DND-41 (cell line): ENCODE data around the gene FBXL14.

Experiments used
- ATAC-seq: fragments of 200-7000 bp; cut with Tn5 transposase; 3 replicates; pipeline ENCODE4 v1.9.1; 2021; ENCODE audit warnings: low read depth; ENCODE audit not compliant: insufficient read depth
- DNase-seq: peaks from one replicate; pipeline ENCODE4 v3.0.0-alpha.2; 2020
- H2AFZ ChIP-seq: 2 replicates; pipeline ENCODE4 v1.6.0; 2012; ENCODE audit warnings: low read depth, low read length
- H3K27ac ChIP-seq: 2 replicates; pipeline ENCODE4 v1.5.1; 2012; ENCODE audit warnings: low read length, inconsistent platforms
- H3K27me3 ChIP-seq: fragments of 200-600 bp; sonication (generic); 2 replicates; pipeline ENCODE4 v1.6.0; 2012; ENCODE audit warnings: low read length, mild to moderate bottlenecking, inconsistent platforms; ENCODE audit not compliant: insufficient read depth, poor library complexity
- H3K36me3 ChIP-seq: 2 replicates; pipeline ENCODE4 v1.5.1; 2012; ENCODE audit warnings: low read length, inconsistent platforms; ENCODE audit not compliant: insufficient read depth
- H3K4me1 ChIP-seq: 2 replicates; pipeline ENCODE4 v1.5.1; 2012; ENCODE audit warnings: mild to moderate bottlenecking, low read length; ENCODE audit not compliant: insufficient read depth
- H3K4me2 ChIP-seq: 2 replicates; pipeline ENCODE4 v1.6.0; 2012; ENCODE audit warnings: mild to moderate bottlenecking, moderate library complexity, low read length, inconsistent platforms; ENCODE audit not compliant: insufficient read depth
- H3K4me3 ChIP-seq, 2 experiments: fragments of 200-600 bp in 1 of 2; shearing (Covaris generic) in 1 of 2; 2 replicates each; pipeline ENCODE4 v1.5.1; 2012 to 2016; ENCODE audit warnings: inconsistent platforms in 2 of 2, low read length in 2 of 2, mild to moderate bottlenecking in 2 of 2, low read depth in 1 of 2, moderate library complexity in 1 of 2
- H3K79me2 ChIP-seq: 2 replicates; pipeline ENCODE4 v1.6.0; 2012; ENCODE audit warnings: low read length, inconsistent platforms; ENCODE audit not compliant: insufficient read depth
- H3K9ac ChIP-seq: 2 replicates; pipeline ENCODE4 v1.6.0; 2012; ENCODE audit warnings: low read depth, mild to moderate bottlenecking, inconsistent platforms, low read length, moderate library complexity
- H3K9me3 ChIP-seq: 2 replicates; pipeline ENCODE4 v1.5.1; 2012; ENCODE audit warnings: low read length, moderate library complexity, mild to moderate bottlenecking, inconsistent platforms; ENCODE audit not compliant: insufficient read depth, severe bottlenecking
- H4K20me1 ChIP-seq: 2 replicates; pipeline ENCODE4 v1.6.0; 2012; ENCODE audit warnings: low read length; ENCODE audit not compliant: insufficient read depth
- EZH2 ChIP-seq: IDR thresholded peaks from 3 replicates; pipeline ENCODE4 v1.6.1; 2012; ENCODE audit warnings: borderline replicate concordance, low read depth, mild to moderate bottlenecking, moderate library complexity, low read length, inconsistent platforms; ENCODE audit not compliant: severe bottlenecking
- TF ChIP-seq, protein P1 (sequence below): IDR thresholded peaks from 2 replicates; pipeline ENCODE4 v1.5.1; 2012; ENCODE audit warnings: borderline replicate concordance, low read length, moderate library complexity, mild to moderate bottlenecking; ENCODE audit not compliant: poor library complexity, severe bottlenecking; ENCODE audit errors: extremely low read depth

FBXL14 gene

DNA sequence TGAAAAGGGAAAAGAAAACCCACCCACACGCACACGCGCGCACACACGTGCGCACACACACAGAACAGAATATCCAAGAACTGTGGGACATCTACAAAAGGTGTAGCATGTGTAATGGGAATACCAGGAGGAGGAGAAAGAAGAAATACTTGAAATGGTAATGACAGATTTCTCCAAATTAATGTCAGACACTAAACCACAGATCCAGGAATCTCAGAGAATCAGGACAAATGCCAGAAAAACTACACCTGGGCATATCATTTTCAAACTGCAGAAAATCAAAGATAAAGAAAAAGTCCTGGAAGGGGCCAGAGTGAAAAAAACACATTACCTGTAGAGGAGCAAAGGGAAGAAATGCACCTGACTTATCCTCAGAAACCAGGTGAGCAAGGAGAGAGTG lies 26.5 kb downstream of the FBXL14 start:
- peaks cover 7% of the 10 kb centered on the region for H3K27me3 ChIP-seq
- H3K4me2 ChIP-seq, result no peak overlapping the region
- no peaks in the 10 kb centered on the region for H3K79me2 ChIP-seq
- H2AFZ ChIP-seq, result no peak overlapping the region
- H3K27ac ChIP-seq, result no peak overlapping the region
- ATAC-seq (no peak), DNase-seq (no peak)
- no peaks in the 10 kb centered on the region for H3K9me3 ChIP-seq
- H4K20me1 ChIP-seq, result no peaks in the 10 kb centered on the region
- H3K9ac ChIP-seq, result no peak overlapping the region
- no peak overlapping the region for H3K4me3 ChIP-seq
- no peaks in the 10 kb centered on the region for H3K4me1 ChIP-seq
- no peak for TF ChIP-seq EZH2
- TF ChIP-seq, protein P1, sequence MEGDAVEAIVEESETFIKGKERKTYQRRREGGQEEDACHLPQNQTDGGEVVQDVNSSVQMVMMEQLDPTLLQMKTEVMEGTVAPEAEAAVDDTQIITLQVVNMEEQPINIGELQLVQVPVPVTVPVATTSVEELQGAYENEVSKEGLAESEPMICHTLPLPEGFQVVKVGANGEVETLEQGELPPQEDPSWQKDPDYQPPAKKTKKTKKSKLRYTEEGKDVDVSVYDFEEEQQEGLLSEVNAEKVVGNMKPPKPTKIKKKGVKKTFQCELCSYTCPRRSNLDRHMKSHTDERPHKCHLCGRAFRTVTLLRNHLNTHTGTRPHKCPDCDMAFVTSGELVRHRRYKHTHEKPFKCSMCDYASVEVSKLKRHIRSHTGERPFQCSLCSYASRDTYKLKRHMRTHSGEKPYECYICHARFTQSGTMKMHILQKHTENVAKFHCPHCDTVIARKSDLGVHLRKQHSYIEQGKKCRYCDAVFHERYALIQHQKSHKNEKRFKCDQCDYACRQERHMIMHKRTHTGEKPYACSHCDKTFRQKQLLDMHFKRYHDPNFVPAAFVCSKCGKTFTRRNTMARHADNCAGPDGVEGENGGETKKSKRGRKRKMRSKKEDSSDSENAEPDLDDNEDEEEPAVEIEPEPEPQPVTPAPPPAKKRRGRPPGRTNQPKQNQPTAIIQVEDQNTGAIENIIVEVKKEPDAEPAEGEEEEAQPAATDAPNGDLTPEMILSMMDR, result no peak
- H3K36me3 ChIP-seq, result no peaks in the 10 kb centered on the region

DNA sequence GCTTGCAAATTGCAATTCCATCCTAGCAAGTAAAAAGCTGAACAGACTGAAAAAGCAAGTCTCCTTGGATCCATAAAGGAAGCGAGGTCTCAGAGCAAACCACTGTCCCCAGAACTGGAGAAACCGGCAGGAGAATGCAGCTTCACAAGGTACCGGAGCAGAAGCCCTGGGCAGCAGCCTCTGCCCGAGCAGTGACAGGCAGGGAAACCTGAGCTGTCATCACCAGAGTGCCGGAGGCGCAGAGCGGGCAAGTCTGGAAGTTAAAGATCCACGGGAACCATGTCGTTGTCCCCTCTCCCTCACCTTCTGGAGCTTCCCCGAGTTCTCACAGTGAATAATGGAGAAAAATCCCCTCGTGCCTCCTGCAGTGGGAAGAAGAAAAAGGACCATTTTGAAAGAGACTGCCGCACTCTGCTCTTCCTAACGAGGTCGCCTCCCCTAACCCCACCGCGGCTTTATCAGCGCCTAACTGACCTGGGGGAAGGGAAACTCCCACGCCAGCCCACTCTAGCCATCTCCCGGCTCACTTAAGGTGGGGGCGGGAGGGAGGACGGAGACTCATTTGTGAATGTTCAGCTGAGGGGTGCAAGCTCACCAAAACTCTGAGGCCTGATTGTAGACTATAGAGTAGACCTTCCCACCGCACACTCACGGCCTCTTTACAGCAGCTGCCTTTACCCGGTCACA lies 27.8 kb downstream of the FBXL14 start:
- ATAC-seq (no peak), DNase-seq (no peak)
- Histone ChIP-seq H3K4me2 (no peak overlapping the region), H3K9me3 (no peaks in the 10 kb centered on the region), H2AFZ (no peak overlapping the region), H3K9ac (no peak overlapping the region), H3K27ac (no peak overlapping the region), H3K4me3 (no peak overlapping the region), H3K4me1 (no peaks in the 10 kb centered on the region), H3K79me2 (no peaks in the 10 kb centered on the region), H3K27me3 (peaks cover 6% of the 10 kb centered on the region), H4K20me1 (no peaks in the 10 kb centered on the region), H3K36me3 (no peaks in the 10 kb centered on the region)
- no peak for TF ChIP-seq EZH2
- TF ChIP-seq, protein P1, result no peak

DNA sequence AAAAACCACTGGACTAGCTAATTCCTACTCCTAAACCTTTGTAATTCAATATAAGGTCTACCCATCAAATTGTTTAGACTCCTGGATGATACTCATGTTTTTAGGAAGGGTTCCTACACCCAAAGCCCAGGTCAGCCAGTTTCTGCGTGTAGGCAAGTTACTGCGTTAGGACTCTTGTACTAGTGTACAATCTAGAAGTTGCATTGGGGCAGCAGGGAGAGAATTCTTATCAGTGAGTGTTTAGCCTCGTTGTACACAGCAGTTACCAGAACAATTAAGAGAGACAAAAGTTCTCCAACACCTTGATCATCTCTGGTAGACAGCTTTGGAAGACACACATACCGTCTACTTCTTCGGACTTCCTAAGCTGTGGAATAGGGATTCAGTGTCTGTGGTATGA lies 29.2 kb downstream of the FBXL14 start:
- Histone ChIP-seq H3K9ac (no peak overlapping the region), H3K9me3 (no peaks in the 10 kb centered on the region)

More for the DNA sequence above, 29.2 kb downstream of the FBXL14 start:
- no peaks in the 10 kb centered on the region for H3K4me1 ChIP-seq
- no peak overlapping the region for H2AFZ ChIP-seq
- no peaks in the 10 kb centered on the region for H4K20me1 ChIP-seq
- ATAC-seq (no peak), DNase-seq (no peak)
- H3K79me2 ChIP-seq, result no peaks in the 10 kb centered on the region
- no peak overlapping the region for H3K4me2 ChIP-seq
- H3K27ac ChIP-seq, result no peak overlapping the region
- no peaks in the 10 kb centered on the region for H3K36me3 ChIP-seq
- no peak for TF ChIP-seq EZH2
- TF ChIP-seq, protein P1, result no peak
- H3K4me3 ChIP-seq, result no peak overlapping the region
- peaks cover 3% of the 10 kb centered on the region for H3K27me3 ChIP-seq
